ENCODE data around the gene ENPP5.

GRCh38 chr6:46189726-46190125 lies 18.9 kb upstream of the ENPP5 start:
- TF ChIP-seq CTCF (IDR thresholded peaks at IDR 0.05), result no peak
- no peak for TF ChIP-seq REST (IDR thresholded peaks at IDR 0.05; ENCODE audit: insufficient read depth in 1 of 2, low read depth in 2 of 2, low read length in 1 of 2)
- TF ChIP-seq SIN3A (IDR thresholded peaks at IDR 0.05; ENCODE audit: borderline replicate concordance, insufficient read depth, low read depth, low read length), result no peak
- TF ChIP-seq TCF7L2 (IDR thresholded peaks at IDR 0.05; ENCODE audit: low read depth, low read length), result no peak
